ENCODE results near the gene PLA2G2F. TPM values are rescaled to one million over a fixed set of nuclear protein-coding genes. Genes with fewer than 3 reads are reported as not detected.

The PLA2G2F gene
- polyA plus RNA-seq, 1 experiment: not detected

- Histone ChIP-seq H3K4me3 (ENCODE audit: low read depth, low read length) (no peak overlapping the region), H3K27me3 (ENCODE audit: control insufficient read depth, insufficient read depth, low read length) (peaks cover 2% of the 10 kb centered on the region; the same call in 1 of the 2 replicates), H3K36me3 (ENCODE audit: control insufficient read depth, insufficient read depth, low read length) (no peaks in the 10 kb centered on the region)
- TF ChIP-seq CTCF (IDR thresholded peaks at IDR 0.05; ENCODE audit: insufficient read depth, low read depth, low read length): no peak
- ChIA-PET POLR2A (no interaction called here), CTCF (interaction anchor here (1.2 kb wide), 1 partner anchor 9 kb away, joined by 5 read pairs; no protein-coding TSS in a partner anchor)
- DNase-seq (ENCODE audit: low read depth): no peak
Measured at GRCh38 chr1:20143318-20143717, 4.2 kb downstream of the PLA2G2F start.

GRCh38 chr1:20143734-20144565 is 4.8 kb downstream of the PLA2G2F start:
- DNase-seq (ENCODE audit: low read depth): no peak
- H3K4me3 ChIP-seq (ENCODE audit: low read depth, low read length): no peak overlapping the region
- ChIA-PET POLR2A (no interaction called here), CTCF (interaction anchor here (1.2 to 2.1 kb wide), 2 partner anchors 8 to 169 kb away, joined by 5 read pairs; no protein-coding TSS in a partner anchor)
- no peaks in the 10 kb centered on the region for H3K36me3 ChIP-seq (ENCODE audit: control insufficient read depth, insufficient read depth, low read length)
- H3K27me3 ChIP-seq (ENCODE audit: control insufficient read depth, insufficient read depth, low read length): peaks cover 2% of the 10 kb centered on the region; the same call in 1 of the 2 replicates
- no peak for TF ChIP-seq CTCF (IDR thresholded peaks at IDR 0.05; ENCODE audit: insufficient read depth, low read depth, low read length)

- H3K36me3 ChIP-seq (ENCODE audit: control insufficient read depth, insufficient read depth, low read length): no peaks in the 10 kb centered on the region
- CTCF ChIA-PET: interaction anchor here (0.7 to 1.6 kb wide), 2 partner anchors 207 to 230 kb away, joined by 3 to 4 read pairs; no protein-coding TSS in a partner anchor
- no peak for TF ChIP-seq CTCF (IDR thresholded peaks at IDR 0.05; ENCODE audit: insufficient read depth, low read depth, low read length)
- POLR2A ChIA-PET: no interaction called here
- no peak for DNase-seq (ENCODE audit: low read depth)
- no peak overlapping the region for H3K4me3 ChIP-seq (ENCODE audit: low read depth, low read length)
- peaks cover 2% of the 10 kb centered on the region; the same call in 1 of the 2 replicates for H3K27me3 ChIP-seq (ENCODE audit: control insufficient read depth, insufficient read depth, low read length)
Measured at GRCh38 chr1:20147846-20148570, 8.9 kb downstream of the PLA2G2F start.

GRCh38 chr1:20148571-20149500 is 9.7 kb downstream of the PLA2G2F start:
- H3K27me3 ChIP-seq (ENCODE audit: control insufficient read depth, insufficient read depth, low read length): peaks cover under 1% of the 10 kb centered on the region; the same call in 1 of the 2 replicates
- H3K4me3 ChIP-seq (ENCODE audit: low read depth, low read length): no peak overlapping the region
- ChIA-PET POLR2A (no interaction called here), CTCF (no interaction called here)
- DNase-seq (ENCODE audit: low read depth): no peak
- TF ChIP-seq CTCF (IDR thresholded peaks at IDR 0.05; ENCODE audit: insufficient read depth, low read depth, low read length): no peak
- H3K36me3 ChIP-seq (ENCODE audit: control insufficient read depth, insufficient read depth, low read length): no peaks in the 10 kb centered on the region

Data from BJ (cell line).